K562 (cell line): ENCODE results near the gene NTRK2.

ENCODE experiments used
- CHAMP1 ChIP-seq: fragments of 450-650 bp; IDR thresholded peaks from 2 replicates; pipeline ENCODE4 v1.6.1; 2016; ENCODE audit warnings: mild to moderate bottlenecking
- EP300 ChIP-seq: IDR thresholded peaks from 2 replicates; pipeline ENCODE4 v1.6.1; 2012; ENCODE audit warnings: low read length, improper control_type of control experiment
- ZBTB33 ChIP-seq: sonication (generic); formaldehyde crosslinking; IDR thresholded peaks from 2 replicates; pipeline ENCODE4 v1.8.1; 2023; ENCODE audit warnings: mild to moderate bottlenecking, missing genetic modification reagents

GRCh38 chr9:84807870-84808390, 138.4 kb downstream of the NTRK2 start:
- no peak for TF ChIP-seq EP300
- TF ChIP-seq CHAMP1, result no peak
- no peak for TF ChIP-seq ZBTB33 (CRISPR knock-in tag)
